Hematopoietic multipotent progenitor cell treated with erythropoietin and hydrocortisone succinate and interleukin-3 and kit ligand, for 4 days (in vitro differentiated cells): Measurements from ENCODE around the gene NUCKS1.

Experiments
- DNase-seq: peaks from one replicate; pipeline ENCODE4 v3.0.0-alpha.2; 2015

NUCKS1 gene

DNA sequence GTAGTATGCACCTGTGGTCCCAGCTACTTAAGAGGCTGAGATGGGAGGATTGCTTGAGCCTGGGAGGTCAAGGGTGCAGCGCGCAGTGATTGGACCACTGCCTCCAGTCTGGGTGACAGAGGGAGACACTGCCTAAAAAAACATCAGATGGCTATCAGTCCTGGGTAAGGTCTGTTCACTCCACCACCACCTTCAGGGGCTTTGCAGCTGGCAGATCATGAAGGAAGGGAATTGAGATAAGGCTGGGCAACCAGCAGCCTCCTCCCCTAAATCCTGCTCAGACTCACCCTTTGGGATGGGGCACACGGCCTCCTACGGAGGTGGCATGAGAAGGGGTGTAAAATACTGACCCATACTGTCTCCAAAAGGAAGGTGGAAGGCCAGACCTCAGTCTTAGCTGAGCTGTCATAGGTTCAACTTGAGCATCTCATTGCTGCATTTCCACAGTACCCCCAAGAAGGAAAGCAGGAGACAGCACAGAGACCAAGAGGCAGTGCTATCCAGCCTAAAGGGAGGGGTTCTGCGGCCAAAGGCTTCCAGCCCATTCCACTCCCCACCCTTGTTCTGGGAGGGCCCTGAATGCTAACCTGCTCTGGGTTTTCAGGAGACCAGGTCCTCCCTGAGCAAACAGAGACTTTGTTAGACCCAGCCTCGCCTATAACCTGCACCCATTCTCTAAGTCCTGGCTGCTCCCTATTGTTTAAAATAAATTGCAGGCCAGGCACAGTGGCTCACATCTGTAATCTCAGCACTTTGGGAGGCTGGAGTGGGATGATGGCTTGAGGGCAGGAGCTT is 83.4 kb downstream of the NUCKS1 start:
- DNase-seq, result no peak

DNA sequence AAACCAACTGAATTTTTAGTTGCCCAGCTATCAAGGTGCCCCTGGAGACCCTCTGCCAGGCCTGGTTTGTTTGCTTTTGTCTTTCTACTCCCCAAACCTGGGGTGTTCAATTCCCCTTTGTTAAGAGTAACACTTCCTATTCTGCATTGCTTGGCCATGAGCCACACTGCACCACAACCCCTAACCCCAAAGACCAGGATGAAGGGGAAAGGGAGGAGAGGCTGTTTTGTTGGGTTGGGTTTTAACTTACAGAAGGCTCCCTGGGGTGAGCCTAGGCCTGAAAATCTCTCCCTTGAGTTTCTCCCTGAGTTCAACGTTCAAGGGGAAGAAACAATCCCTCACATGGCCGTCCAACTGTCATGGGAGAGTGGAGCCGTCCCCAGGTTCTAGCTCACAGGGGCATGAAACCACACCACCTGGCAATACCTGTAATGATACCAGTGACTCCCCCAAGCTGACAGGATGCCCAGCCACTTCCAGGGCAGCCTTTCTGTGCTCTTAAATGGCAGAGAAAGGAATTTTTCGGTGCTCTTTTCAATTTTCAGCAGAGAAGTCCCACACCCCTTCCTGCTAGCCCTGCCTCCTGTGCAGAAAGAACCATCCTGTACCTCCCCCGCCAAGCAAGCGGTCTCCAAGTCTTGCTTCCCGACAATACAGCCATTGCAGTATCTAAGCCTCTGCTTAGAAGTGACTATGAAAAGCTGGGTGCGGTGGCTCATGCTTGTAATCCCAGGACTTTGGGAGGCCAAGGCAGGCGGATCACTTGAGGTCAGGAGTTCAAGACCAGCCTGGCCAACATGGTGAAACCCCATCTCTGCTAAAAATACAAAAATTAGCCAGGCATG is 84.6 kb downstream of the NUCKS1 start:
- peak; percentile 51 for DNase-seq

GRCh38 chr1:205664399-205665017 is 85.5 kb downstream of the NUCKS1 start:
- DNase-seq, result no peak

DNA sequence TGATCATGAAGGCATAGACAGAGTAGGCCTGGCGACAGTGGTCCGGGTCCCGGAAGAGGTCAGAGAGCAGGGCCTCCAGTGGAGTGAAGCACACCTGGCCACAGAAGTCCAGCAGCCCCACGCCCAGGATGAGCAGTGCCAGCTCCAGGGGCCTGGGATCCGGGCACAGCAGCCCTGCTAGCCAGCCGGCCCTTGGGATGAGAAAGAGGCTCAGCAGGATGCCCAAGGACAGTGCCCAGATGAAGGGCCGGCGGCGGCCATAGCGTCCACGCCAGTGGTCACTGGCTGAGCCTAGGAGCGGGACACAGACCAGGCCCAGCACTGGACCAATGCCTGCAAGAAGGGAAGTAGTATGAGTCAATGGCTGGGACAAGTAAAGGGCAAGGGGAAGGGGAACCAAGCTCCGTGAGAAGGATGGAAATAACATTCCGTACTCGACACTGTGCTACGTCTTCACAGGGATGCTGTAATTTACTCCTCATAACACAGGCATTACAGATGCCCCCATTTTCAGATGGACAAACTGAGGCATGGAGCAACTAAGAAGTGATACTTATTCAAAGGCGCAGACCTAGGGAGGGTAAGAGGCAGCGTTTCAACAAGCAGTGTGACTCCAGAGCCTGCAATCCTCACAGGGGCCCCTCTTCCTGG is 86.6 kb downstream of the NUCKS1 start:
- DNase-seq, result no peak
